Subcutaneous abdominal adipose tissue (tissue), 5 donors: ENCODE measurements around the gene ATM.

Experiments used
- H3K27ac ChIP-seq: one replicate; pipeline ENCODE4 v1.7.0; 2013; ENCODE audit warnings: low read depth, mild to moderate bottlenecking, inconsistent platforms, low read length, moderate library complexity
- H3K27me3 ChIP-seq, 5 donors: one replicate each; pipeline ENCODE4 v1.7.0; 2013; ENCODE audit warnings: low read length in 5 of 5, inconsistent platforms in 1 of 5; ENCODE audit not compliant: control insufficient read depth in 5 of 5, insufficient read depth in 4 of 5
- H3K36me3 ChIP-seq, 5 donors: one replicate each; pipeline ENCODE4 v1.7.0; 2013; ENCODE audit warnings: low read length in 5 of 5; ENCODE audit not compliant: control insufficient read depth in 5 of 5, insufficient read depth in 5 of 5
- H3K4me1 ChIP-seq, 5 donors: one replicate each; pipeline ENCODE4 v1.7.0; 2013; ENCODE audit warnings: low read length in 5 of 5, mild to moderate bottlenecking in 3 of 5, moderate library complexity in 1 of 5; ENCODE audit not compliant: control insufficient read depth in 5 of 5, insufficient read depth in 5 of 5
- H3K4me3 ChIP-seq, 5 donors: one replicate each; pipeline ENCODE4 v1.7.0; 2013; ENCODE audit warnings: low read length in 5 of 5, low read depth in 1 of 5
- H3K9ac ChIP-seq, 5 donors: one replicate each; pipeline ENCODE4 v1.7.0; 2013; ENCODE audit warnings: low read length in 5 of 5, mild to moderate bottlenecking in 4 of 5, moderate library complexity in 3 of 5
- H3K9me3 ChIP-seq, 5 donors: one replicate each; pipeline ENCODE4 v1.7.0; 2013; ENCODE audit warnings: low read length in 5 of 5; ENCODE audit not compliant: control insufficient read depth in 5 of 5
- donor health status: healthy.
- donor health status: healthy.
- donor health status: healthy.
- donor health status: healthy.
- donor health status: healthy.

The ATM gene

GRCh38 chr11:108313444-108313843, 90.6 kb downstream of the ATM start:
- Histone ChIP-seq H3K4me3 (no peak overlapping the region), H3K4me1 (no peaks in the 10 kb centered on the region), H3K27me3 (no peaks in the 10 kb centered on the region), H3K27ac (no peak overlapping the region), H3K36me3 (peaks cover 28 to 64% (median 37%) of the 10 kb centered on the region in 5 donors), H3K9me3 (no peaks in the 10 kb centered on the region), H3K9ac (no peak overlapping the region)

- Histone ChIP-seq H3K9ac (no peak overlapping the region), H3K36me3 (peaks cover 31 to 76% (median 55%) of the 10 kb centered on the region in 5 donors), H3K4me3 (no peak overlapping the region), H3K9me3 (no peaks in the 10 kb centered on the region), H3K27ac (no peak overlapping the region), H3K4me1 (no peaks in the 10 kb centered on the region), H3K27me3 (no peaks in the 10 kb centered on the region)
Observed at GRCh38 chr11:108316061-108316460, 93.2 kb downstream of the ATM start.

- Histone ChIP-seq H3K9ac (no peak overlapping the region), H3K27ac (no peak overlapping the region), H3K9me3 (no peaks in the 10 kb centered on the region), H3K27me3 (no peaks in the 10 kb centered on the region), H3K36me3 (peaks cover 25 to 64% (median 43%) of the 10 kb centered on the region in 5 donors), H3K4me3 (no peak overlapping the region), H3K4me1 (peaks cover 0 to under 1% (median 0%) of the 10 kb centered on the region in 5 donors)
Observed at GRCh38 chr11:108319541-108320145, 96.8 kb downstream of the ATM start.

- no peaks in the 10 kb centered on the region for H3K9me3 ChIP-seq
- no peak overlapping the region for H3K27ac ChIP-seq
- no peaks in the 10 kb centered on the region for H3K27me3 ChIP-seq
- H3K9ac ChIP-seq, result no peak overlapping the region
- peaks cover 0 to 3% (median 0%) of the 10 kb centered on the region in 5 donors for H3K4me1 ChIP-seq
- no peak overlapping the region for H3K4me3 ChIP-seq
- peaks cover 20 to 57% (median 41%) of the 10 kb centered on the region in 5 donors for H3K36me3 ChIP-seq
Observed at GRCh38 chr11:108322666-108323065, 99.8 kb downstream of the ATM start.

- Histone ChIP-seq H3K4me1 (peaks cover 0 to 3% (median 0%) of the 10 kb centered on the region in 5 donors), H3K4me3 (no peak overlapping the region), H3K9ac (no peak overlapping the region), H3K9me3 (no peaks in the 10 kb centered on the region), H3K36me3 (peaks cover 22 to 58% (median 48%) of the 10 kb centered on the region in 5 donors), H3K27ac (no peak overlapping the region), H3K27me3 (no peaks in the 10 kb centered on the region)
Observed at GRCh38 chr11:108324587-108324986, 101.7 kb downstream of the ATM start.

GRCh38 chr11:108333403-108333899, 110.6 kb downstream of the ATM start:
- Histone ChIP-seq H3K36me3 (peaks cover 48 to 73% (median 56%) of the 10 kb centered on the region in 5 donors), H3K9ac (no peak overlapping the region), H3K9me3 (no peaks in the 10 kb centered on the region), H3K4me3 (no peak overlapping the region), H3K27ac (no peak overlapping the region), H3K4me1 (no peaks in the 10 kb centered on the region), H3K27me3 (no peaks in the 10 kb centered on the region)

- Histone ChIP-seq H3K9ac (no peak overlapping the region), H3K4me3 (no peak overlapping the region), H3K36me3 (peaks cover 19 to 33% (median 25%) of the 10 kb centered on the region in 5 donors), H3K4me1 (no peaks in the 10 kb centered on the region), H3K27me3 (no peaks in the 10 kb centered on the region), H3K9me3 (no peaks in the 10 kb centered on the region), H3K27ac (no peak overlapping the region)
Observed at GRCh38 chr11:108338750-108339149, 115.9 kb downstream of the ATM start.

- H3K27me3 ChIP-seq, result no peaks in the 10 kb centered on the region
- H3K4me3 ChIP-seq, result no peak overlapping the region
- H3K9me3 ChIP-seq, result no peaks in the 10 kb centered on the region
- H3K27ac ChIP-seq, result no peak overlapping the region
- H3K9ac ChIP-seq, result no peak overlapping the region
- peaks cover 9 to 24% (median 15%) of the 10 kb centered on the region in 5 donors for H3K36me3 ChIP-seq
- H3K4me1 ChIP-seq, result no peaks in the 10 kb centered on the region
Observed at GRCh38 chr11:108340973-108341372, 118.1 kb downstream of the ATM start.

- H3K4me3 ChIP-seq, result no peak overlapping the region
- H3K36me3 ChIP-seq, result peaks cover 6 to 21% (median 11%) of the 10 kb centered on the region in 5 donors
- no peak overlapping the region for H3K27ac ChIP-seq
- H3K4me1 ChIP-seq, result no peaks in the 10 kb centered on the region
- H3K9me3 ChIP-seq, result no peaks in the 10 kb centered on the region
- H3K27me3 ChIP-seq, result no peaks in the 10 kb centered on the region
- H3K9ac ChIP-seq, result no peak overlapping the region
Observed at GRCh38 chr11:108341654-108342053, 118.8 kb downstream of the ATM start.

- Histone ChIP-seq H3K36me3 (peaks cover 4 to 20% (median 8%) of the 10 kb centered on the region in 5 donors), H3K9me3 (no peaks in the 10 kb centered on the region), H3K27me3 (no peaks in the 10 kb centered on the region), H3K27ac (no peak overlapping the region), H3K4me3 (no peak overlapping the region), H3K4me1 (no peaks in the 10 kb centered on the region), H3K9ac (no peak overlapping the region)
Observed at GRCh38 chr11:108343714-108344113, 120.8 kb downstream of the ATM start.
